SK-N-SH (cell line): ENCODE results near the gene NFASC.

Experiments used
- EZH2phosphoT487 ChIP-seq: fragments of 200-600 bp; sonication (generic); IDR thresholded peaks from 2 replicates; pipeline ENCODE4 v1.6.1; 2017; ENCODE audit warnings: low read depth, mixed run types, mild to moderate bottlenecking, antibody characterized with exemption, moderate library complexity, borderline replicate concordance
- NRF1 ChIP-seq: IDR thresholded peaks from 2 replicates; pipeline ENCODE4 v1.6.1; 2012; ENCODE audit warnings: low read depth, mild to moderate bottlenecking, low read length
- RFX5 ChIP-seq: IDR thresholded peaks from 2 replicates; pipeline ENCODE4 v1.6.1; 2012; ENCODE audit warnings: mild to moderate bottlenecking, improper control_type of control experiment, low read length
- USF2 ChIP-seq: fragments of 150-350 bp; IDR thresholded peaks from 2 replicates; pipeline ENCODE4 v1.6.1; 2017; ENCODE audit warnings: antibody characterized with exemption, low read length, low read depth, borderline replicate concordance
- TF ChIP-seq, protein P1 (sequence below): fragments of 200-600 bp; sonication (generic); IDR thresholded peaks from 2 replicates; pipeline ENCODE4 v1.6.1; 2017; ENCODE audit warnings: antibody characterized with exemption, mild to moderate bottlenecking, moderate library complexity

DNA sequence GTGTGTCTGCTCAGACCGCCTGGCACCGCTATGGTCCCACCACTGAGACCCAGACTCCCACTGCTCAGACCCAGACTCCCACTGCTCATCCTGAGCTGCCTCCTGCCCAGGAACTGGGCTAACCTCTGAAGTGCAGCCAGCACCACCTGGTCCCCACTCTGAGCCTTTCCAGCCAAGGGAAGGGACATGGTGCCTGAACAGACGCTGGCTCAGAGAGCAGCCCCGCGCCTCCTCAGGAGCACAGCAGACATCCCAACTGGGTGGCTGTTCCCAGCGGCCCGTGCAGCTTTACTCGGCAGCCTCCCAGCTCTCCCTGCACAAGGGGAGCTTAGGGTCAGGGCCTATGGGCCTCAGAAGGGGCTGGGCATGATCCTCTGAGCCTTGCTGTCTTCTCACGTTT is 144.6 kb downstream of the NFASC start:
- TF ChIP-seq EZH2phosphoT487 = no peak
- no peak for TF ChIP-seq RFX5
- TF ChIP-seq, protein P1, sequence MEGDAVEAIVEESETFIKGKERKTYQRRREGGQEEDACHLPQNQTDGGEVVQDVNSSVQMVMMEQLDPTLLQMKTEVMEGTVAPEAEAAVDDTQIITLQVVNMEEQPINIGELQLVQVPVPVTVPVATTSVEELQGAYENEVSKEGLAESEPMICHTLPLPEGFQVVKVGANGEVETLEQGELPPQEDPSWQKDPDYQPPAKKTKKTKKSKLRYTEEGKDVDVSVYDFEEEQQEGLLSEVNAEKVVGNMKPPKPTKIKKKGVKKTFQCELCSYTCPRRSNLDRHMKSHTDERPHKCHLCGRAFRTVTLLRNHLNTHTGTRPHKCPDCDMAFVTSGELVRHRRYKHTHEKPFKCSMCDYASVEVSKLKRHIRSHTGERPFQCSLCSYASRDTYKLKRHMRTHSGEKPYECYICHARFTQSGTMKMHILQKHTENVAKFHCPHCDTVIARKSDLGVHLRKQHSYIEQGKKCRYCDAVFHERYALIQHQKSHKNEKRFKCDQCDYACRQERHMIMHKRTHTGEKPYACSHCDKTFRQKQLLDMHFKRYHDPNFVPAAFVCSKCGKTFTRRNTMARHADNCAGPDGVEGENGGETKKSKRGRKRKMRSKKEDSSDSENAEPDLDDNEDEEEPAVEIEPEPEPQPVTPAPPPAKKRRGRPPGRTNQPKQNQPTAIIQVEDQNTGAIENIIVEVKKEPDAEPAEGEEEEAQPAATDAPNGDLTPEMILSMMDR = no peak
- TF ChIP-seq USF2 = no peak
- no peak for TF ChIP-seq NRF1
